Cardiac fibroblast (primary cell): Measurements from ENCODE around the gene SLC9A4.
A peak's percentile ranks its signal among the peaks of the same experiment; 100 is the strongest.

Experiments
- DNase-seq, 2 donors: peaks; one replicate each; pipeline versions ENCODE4 v3.0.0 to v3.0.0-alpha.2; 2010; ENCODE audit warnings: low read depth in 2 of 2
- H3K4me3 ChIP-seq, 2 donors: replicated peaks in 1 of 2; 1 replicate in 1 of 2; 2 replicates in 1 of 2; pipeline ENCODE4 v1.5.1; 2011; ENCODE audit warnings: low read depth in 2 of 2, low read length in 2 of 2, mild to moderate bottlenecking in 2 of 2, moderate library complexity in 1 of 2
- TF ChIP-seq, protein P1 (sequence below): IDR thresholded peaks from one replicate; pipeline ENCODE4 v1.5.1; 2011; ENCODE audit warnings: low read depth, mild to moderate bottlenecking, low read length, inconsistent platforms

SLC9A4 gene

DNA sequence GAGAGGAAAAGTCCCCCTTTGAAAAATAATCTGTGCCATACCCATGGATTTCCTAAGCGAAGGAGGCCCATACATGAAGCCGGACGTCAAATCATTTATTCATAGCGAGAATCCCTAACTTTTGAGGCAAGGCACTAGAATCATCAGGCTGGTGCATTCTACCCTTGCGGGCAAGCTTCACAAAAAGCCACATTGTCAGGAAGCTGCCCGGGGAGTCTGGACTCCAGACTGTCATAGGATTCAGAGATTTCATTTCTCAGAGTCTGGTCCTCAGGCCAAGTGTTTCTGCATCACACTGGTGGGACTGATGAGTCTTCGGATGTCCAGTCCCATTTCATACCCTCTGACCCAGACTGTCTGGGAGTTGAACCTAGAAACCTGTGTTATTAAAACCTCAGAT, 8.9 kb downstream of the SLC9A4 start:
- no peak for DNase-seq
- H3K4me3 ChIP-seq: no peak overlapping the region
- TF ChIP-seq, protein P1, sequence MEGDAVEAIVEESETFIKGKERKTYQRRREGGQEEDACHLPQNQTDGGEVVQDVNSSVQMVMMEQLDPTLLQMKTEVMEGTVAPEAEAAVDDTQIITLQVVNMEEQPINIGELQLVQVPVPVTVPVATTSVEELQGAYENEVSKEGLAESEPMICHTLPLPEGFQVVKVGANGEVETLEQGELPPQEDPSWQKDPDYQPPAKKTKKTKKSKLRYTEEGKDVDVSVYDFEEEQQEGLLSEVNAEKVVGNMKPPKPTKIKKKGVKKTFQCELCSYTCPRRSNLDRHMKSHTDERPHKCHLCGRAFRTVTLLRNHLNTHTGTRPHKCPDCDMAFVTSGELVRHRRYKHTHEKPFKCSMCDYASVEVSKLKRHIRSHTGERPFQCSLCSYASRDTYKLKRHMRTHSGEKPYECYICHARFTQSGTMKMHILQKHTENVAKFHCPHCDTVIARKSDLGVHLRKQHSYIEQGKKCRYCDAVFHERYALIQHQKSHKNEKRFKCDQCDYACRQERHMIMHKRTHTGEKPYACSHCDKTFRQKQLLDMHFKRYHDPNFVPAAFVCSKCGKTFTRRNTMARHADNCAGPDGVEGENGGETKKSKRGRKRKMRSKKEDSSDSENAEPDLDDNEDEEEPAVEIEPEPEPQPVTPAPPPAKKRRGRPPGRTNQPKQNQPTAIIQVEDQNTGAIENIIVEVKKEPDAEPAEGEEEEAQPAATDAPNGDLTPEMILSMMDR: no peak

GRCh38 chr2:102483086-102483485, 10.1 kb downstream of the SLC9A4 start:
- DNase-seq: no peak
- TF ChIP-seq, protein P1: no peak

DNA sequence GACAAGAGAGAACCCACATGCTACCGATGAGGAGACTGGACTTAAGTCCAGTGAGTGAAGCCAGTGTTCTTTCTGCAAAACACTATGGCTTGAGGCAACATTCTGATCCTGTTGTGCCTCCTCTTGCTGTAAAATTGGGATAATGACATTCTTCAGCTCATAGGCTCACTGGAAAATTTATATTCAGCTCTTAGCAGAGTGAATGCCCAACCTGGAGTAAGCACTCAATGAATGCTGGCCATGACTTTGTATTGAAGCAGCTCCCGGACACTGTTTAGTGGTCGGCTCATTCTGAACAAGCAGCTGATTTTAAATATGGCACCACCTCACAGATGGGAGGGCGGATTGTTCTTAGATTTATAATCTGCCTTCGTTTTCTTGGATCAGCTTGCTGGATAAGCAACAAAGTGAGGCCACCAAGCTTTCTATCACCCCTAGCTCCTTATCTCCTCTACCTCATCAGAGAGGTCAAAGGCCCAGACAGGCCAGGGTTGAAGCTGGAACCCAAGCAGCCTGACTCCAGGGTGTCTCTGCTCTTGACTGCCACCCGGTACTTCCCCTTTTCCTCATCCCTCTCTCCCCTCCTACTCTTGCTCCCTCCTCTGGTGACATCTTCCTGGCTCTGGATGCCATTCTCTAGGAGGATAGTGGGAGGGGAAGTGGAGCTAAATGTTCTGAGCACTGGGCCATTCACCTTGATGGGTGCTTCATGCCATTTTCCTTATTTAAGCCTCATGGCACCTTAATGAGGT, 11.5 kb downstream of the SLC9A4 start:
- DNase-seq: no peak
- no peak overlapping the region for H3K4me3 ChIP-seq
- TF ChIP-seq, protein P1: no peak

More at GRCh38 chr2:102483086-102483485, 10.1 kb downstream of the SLC9A4 start:
- H3K4me3 ChIP-seq: no peak overlapping the region

- DNase-seq: no peak
- H3K4me3 ChIP-seq: no peak overlapping the region
- TF ChIP-seq, protein P1: no peak
These were observed 12.2 kb downstream of the SLC9A4 start for GRCh38 chr2:102485147-102485785.

- no peak for DNase-seq
- H3K4me3 ChIP-seq: no peak overlapping the region
- TF ChIP-seq, protein P1: no peak
These were observed 14.1 kb downstream of the SLC9A4 start for GRCh38 chr2:102486941-102487702.

- no peak overlapping the region for H3K4me3 ChIP-seq
- DNase-seq: peak; percentile 21 to 32
- TF ChIP-seq, protein P1: no peak
These were observed 14.9 kb downstream of the SLC9A4 start for GRCh38 chr2:102487761-102488462.
